HL-60 (cell line): ENCODE measurements around the gene DPYSL5.

Experiments used
- CTCF ChIP-seq: IDR thresholded peaks from one replicate; pipeline ENCODE4 v1.5.1; 2011; ENCODE audit warnings: low read length, control low read depth, inconsistent platforms; ENCODE audit not compliant: insufficient read depth
- GABPA ChIP-seq: IDR thresholded peaks from 2 replicates; pipeline ENCODE4 v1.6.1; 2012; ENCODE audit warnings: low read depth
- POLR2AphosphoS5 ChIP-seq: IDR thresholded peaks from 2 replicates; pipeline ENCODE4 v1.6.1; 2012; ENCODE audit warnings: low read depth
- REST ChIP-seq: IDR thresholded peaks from 2 replicates; pipeline ENCODE4 v1.6.1; 2012; ENCODE audit warnings: low read depth; ENCODE audit not compliant: insufficient replicate concordance
- SPI1 ChIP-seq: IDR thresholded peaks from 2 replicates; pipeline ENCODE4 v1.6.1; 2012; ENCODE audit warnings: low read depth, mild to moderate bottlenecking, borderline replicate concordance

GRCh38 chr2:26910176-26910575 is 62.2 kb downstream of the DPYSL5 start:
- TF ChIP-seq CTCF (no peak), GABPA (no peak), POLR2AphosphoS5 (no peak), REST (no peak), SPI1 (no peak)
